Endothelial cell of umbilical vein (primary cell): ENCODE data around the gene ZNF182. TPM values are rescaled to one million over a fixed set of nuclear protein-coding genes. Genes with fewer than 3 reads are reported as not detected.

Source experiments
- BruUV-seq: library from RNA; stranded (reverse); fragments of 400-500 nt; replicated peaks from 2 replicates; lab custom pipeline; 2021; lab: Mats Ljungman, UMichigan
- CTCF ChIA-PET: fragments of 300-600, 350-600 bp; sonication (Branson Sonifier 250); formaldehyde crosslinking; loops from one replicate; lab custom pipeline; 2021; ENCODE audit warnings: antibody characterized with exemption, inconsistent platforms; lab: Charles Lee
- POLR2A ChIA-PET: fragments of 300-600, 350-600 bp; sonication (Branson Sonifier 250); formaldehyde crosslinking; loops from one replicate; lab custom pipeline; 2021; ENCODE audit warnings: antibody characterized with exemption, inconsistent platforms; lab: Charles Lee
- DNase-seq: peaks from one replicate; pipeline ENCODE4 v3.0.0-alpha.2; 2011; ENCODE audit warnings: low read depth, low spot score
- FAIRE-seq: peaks from 2 replicates; lab custom pipeline; 2011; peaks lifted over from hg19 to GRCh38; lab: Jason Lieb, UNC
- H2AFZ ChIP-seq: 2 replicates; pipeline ENCODE4 v1.6.0; 2012; ENCODE audit warnings: low read depth, low read length, control low read depth, inconsistent platforms
- H3K27ac ChIP-seq: 2 replicates; pipeline ENCODE4 v1.5.1; 2011; ENCODE audit warnings: low read depth, mild to moderate bottlenecking, control low read depth, low read length, moderate library complexity; ENCODE audit not compliant: insufficient read depth
- H3K27me3 ChIP-seq, 2 experiments: 2 replicates each; pipeline versions ENCODE4 v1.6.0 to v1.6.1; 2011; ENCODE audit warnings: low read length in 2 of 2, mixed read lengths in 1 of 2; ENCODE audit not compliant: control insufficient read depth in 2 of 2, insufficient read depth in 2 of 2
- H3K36me3 ChIP-seq, 2 experiments: 2 replicates in 1 of 2; 3 replicates in 1 of 2; pipeline ENCODE4 v1.5.1; 2011; ENCODE audit warnings: low read length in 2 of 2, mild to moderate bottlenecking in 1 of 2, moderate library complexity in 1 of 2; ENCODE audit not compliant: control insufficient read depth in 2 of 2, insufficient read depth in 2 of 2; ENCODE audit errors: extremely low read depth in 1 of 2
- H3K4me1 ChIP-seq: 3 replicates; pipeline ENCODE4 v1.5.1; 2011; ENCODE audit warnings: mild to moderate bottlenecking, low read length; ENCODE audit not compliant: control insufficient read depth, insufficient read depth; ENCODE audit errors: extremely low read depth
- H3K4me2 ChIP-seq: 2 replicates; pipeline ENCODE4 v1.6.1; 2011; ENCODE audit warnings: low read length, control low read depth, mixed read lengths; ENCODE audit not compliant: insufficient read depth
- H3K4me3 ChIP-seq, 3 experiments: fragments of 200-600 bp in 1 of 3; sonication (generic), shearing (Covaris generic) in 1 of 3; replicated peaks in 1 of 3; 2 replicates each; pipeline ENCODE4 v1.5.1; 2011 to 2016; ENCODE audit warnings: control low read depth in 3 of 3, low read length in 3 of 3, mild to moderate bottlenecking in 2 of 3, inconsistent platforms in 1 of 3, low read depth in 1 of 3, moderate library complexity in 1 of 3; ENCODE audit not compliant: insufficient read depth in 1 of 3
- H3K79me2 ChIP-seq: 2 replicates; pipeline ENCODE4 v1.6.0; 2012; ENCODE audit warnings: low read length, inconsistent platforms; ENCODE audit not compliant: control insufficient read depth, insufficient read depth
- H3K9ac ChIP-seq: replicated peaks from 2 replicates; pipeline ENCODE3; 2011; ENCODE audit warnings: low read length, control low read depth; ENCODE audit not compliant: insufficient read depth; ENCODE audit errors: extremely low read depth
- H3K9me1 ChIP-seq: replicated peaks from 3 replicates; pipeline ENCODE4 v1.6.0; 2011; ENCODE audit warnings: mild to moderate bottlenecking, low read length; ENCODE audit not compliant: control insufficient read depth, insufficient read depth; ENCODE audit errors: extremely low read depth
- H3K9me3 ChIP-seq: replicated peaks from 2 replicates; pipeline ENCODE4 v1.5.1; 2012; ENCODE audit warnings: low read length, inconsistent platforms; ENCODE audit not compliant: control insufficient read depth, insufficient read depth
- H4K20me1 ChIP-seq: replicated peaks from 2 replicates; pipeline ENCODE3; 2011; ENCODE audit warnings: mild to moderate bottlenecking, low read length; ENCODE audit not compliant: control insufficient read depth, insufficient read depth; ENCODE audit errors: extremely low read depth
- EZH2 ChIP-seq: IDR thresholded peaks from 2 replicates; pipeline ENCODE4 v1.6.1; 2012; ENCODE audit warnings: borderline replicate concordance, low read depth, mild to moderate bottlenecking, moderate library complexity, low read length, inconsistent platforms; ENCODE audit not compliant: severe bottlenecking
- FOS ChIP-seq: IDR thresholded peaks from 2 replicates; pipeline ENCODE4 v1.6.1; 2011; ENCODE audit warnings: mild to moderate bottlenecking, low read length, moderate library complexity, borderline replicate concordance; ENCODE audit not compliant: insufficient read depth
- GATA2 ChIP-seq: IDR thresholded peaks from 2 replicates; pipeline ENCODE4 v1.7.0; 2011; ENCODE audit warnings: low read depth, mild to moderate bottlenecking, moderate library complexity, mixed read lengths, low read length; ENCODE audit not compliant: insufficient read length, insufficient read depth
- JUN ChIP-seq: IDR thresholded peaks from 2 replicates; pipeline ENCODE4 v1.6.1; 2011; ENCODE audit warnings: borderline replicate concordance, low read depth; ENCODE audit not compliant: insufficient read length, insufficient read depth
- MYC ChIP-seq: IDR thresholded peaks from one replicate; pipeline ENCODE4 v1.6.1; 2011; ENCODE audit warnings: mild to moderate bottlenecking, low read depth, low read length
- POLR2A ChIP-seq: IDR thresholded peaks from 2 replicates; pipeline ENCODE4 v1.6.1; 2012; ENCODE audit warnings: low read depth, mild to moderate bottlenecking, control low read depth, low read length
- POLR2AphosphoS5 ChIP-seq: IDR thresholded peaks from 2 replicates; pipeline ENCODE4 v1.6.1; 2012; ENCODE audit warnings: low read depth, mild to moderate bottlenecking, control low read depth, low read length, moderate library complexity; ENCODE audit not compliant: insufficient read depth
- dilution Hi-C: fragments of 300-500 bp; cut with MboI; formaldehyde crosslinking; loops from one replicate; pipeline ENCODE4 v1.15.0; 2019; ENCODE audit warnings: low sequenced_read_pairs; ENCODE audit not compliant: extremely low pct_ligation_motif_present
- intact Hi-C: fragments of 100-400 bp; cut with micrococcal nuclease; formaldehyde crosslinking; loops from one replicate; pipeline ENCODE4 v1.10.0; 2022
- polyA plus RNA-seq, 4 experiments: library from polyadenylated mRNA; depleted of rRNA in 3 of 4; stranded (reverse) in 3 of 4; unstranded in 1 of 4; fragments of >200 nt; gene quantifications; 2 replicates each; pipeline versions ENCODE4 v1.2.1 to v1.2.3, GENCODE V29; 2011 to 2012; ENCODE audit warnings: missing spikeins in 1 of 4
- total RNA-seq: library from RNA; stranded (reverse); gene quantifications from 2 replicates; pipeline ENCODE4 v1.2.3, GENCODE V29; 2021
- TF ChIP-seq, protein P1 (sequence below): IDR thresholded peaks from 2 replicates; pipeline ENCODE4 v1.6.1; 2011; ENCODE audit not compliant: insufficient read depth, insufficient read length
- TF ChIP-seq, protein P2 (sequence below), 2 donors: IDR thresholded peaks; 1 replicate in 1 of 2; 2 replicates in 1 of 2; pipeline ENCODE4 v1.5.1; 2011; ENCODE audit warnings: low read length in 2 of 2, mild to moderate bottlenecking in 2 of 2, moderate library complexity in 2 of 2, control low read depth in 1 of 2, inconsistent platforms in 1 of 2, low read depth in 1 of 2; ENCODE audit not compliant: insufficient read depth in 1 of 2; ENCODE audit errors: extremely low read depth in 1 of 2

Gene ZNF182
- total and polyA plus RNA-seq, 2 donors (not counting 3 experiments of a cell fraction or from before 2014, with no cell fraction given) = 0.90 to 3.9 TPM

DNA sequence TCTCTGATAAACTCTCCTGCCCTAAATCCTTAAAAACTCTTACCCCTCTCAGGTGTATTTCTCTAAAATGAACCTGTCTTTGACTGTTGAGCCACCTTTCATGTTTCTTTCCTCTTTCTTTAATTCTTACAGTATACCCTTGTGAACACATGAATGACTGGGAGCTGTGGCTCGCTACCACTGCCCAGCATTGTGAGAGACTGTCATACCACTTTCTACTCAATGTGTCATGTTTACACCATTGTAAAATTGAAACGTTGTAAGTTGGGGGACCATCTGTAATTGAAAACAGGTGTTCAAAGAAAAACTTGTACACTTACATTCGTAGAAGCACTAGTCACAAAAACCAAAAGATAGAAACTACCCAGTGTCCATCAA lies 66.9 kb downstream of the ZNF182 start:
- no peak overlapping the region for H2AFZ ChIP-seq
- no peaks in the 10 kb centered on the region for H4K20me1 ChIP-seq
- BruUV-seq = no TSS peak
- no peaks in the 10 kb centered on the region for H3K9me3 ChIP-seq
- TF ChIP-seq EZH2 = no peak
- TF ChIP-seq, protein P1, sequence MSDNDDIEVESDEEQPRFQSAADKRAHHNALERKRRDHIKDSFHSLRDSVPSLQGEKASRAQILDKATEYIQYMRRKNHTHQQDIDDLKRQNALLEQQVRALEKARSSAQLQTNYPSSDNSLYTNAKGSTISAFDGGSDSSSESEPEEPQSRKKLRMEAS = no peak
- TF ChIP-seq POLR2AphosphoS5 = no peak
- no peak for TF ChIP-seq MYC
- no peak for TF ChIP-seq FOS
- TF ChIP-seq POLR2A = no peak
- no peak for TF ChIP-seq JUN
- no peak for TF ChIP-seq GATA2
- TF ChIP-seq, protein P2, sequence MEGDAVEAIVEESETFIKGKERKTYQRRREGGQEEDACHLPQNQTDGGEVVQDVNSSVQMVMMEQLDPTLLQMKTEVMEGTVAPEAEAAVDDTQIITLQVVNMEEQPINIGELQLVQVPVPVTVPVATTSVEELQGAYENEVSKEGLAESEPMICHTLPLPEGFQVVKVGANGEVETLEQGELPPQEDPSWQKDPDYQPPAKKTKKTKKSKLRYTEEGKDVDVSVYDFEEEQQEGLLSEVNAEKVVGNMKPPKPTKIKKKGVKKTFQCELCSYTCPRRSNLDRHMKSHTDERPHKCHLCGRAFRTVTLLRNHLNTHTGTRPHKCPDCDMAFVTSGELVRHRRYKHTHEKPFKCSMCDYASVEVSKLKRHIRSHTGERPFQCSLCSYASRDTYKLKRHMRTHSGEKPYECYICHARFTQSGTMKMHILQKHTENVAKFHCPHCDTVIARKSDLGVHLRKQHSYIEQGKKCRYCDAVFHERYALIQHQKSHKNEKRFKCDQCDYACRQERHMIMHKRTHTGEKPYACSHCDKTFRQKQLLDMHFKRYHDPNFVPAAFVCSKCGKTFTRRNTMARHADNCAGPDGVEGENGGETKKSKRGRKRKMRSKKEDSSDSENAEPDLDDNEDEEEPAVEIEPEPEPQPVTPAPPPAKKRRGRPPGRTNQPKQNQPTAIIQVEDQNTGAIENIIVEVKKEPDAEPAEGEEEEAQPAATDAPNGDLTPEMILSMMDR (IDR thresholded peaks at IDR 0.05; ENCODE audit: extremely low read depth in 1 of 2, insufficient read depth in 1 of 2, low read depth in 1 of 2, low read length in 2 of 2) = no peak
- intact Hi-C loops = no loop called here
- DNase-seq = no peak
- ChIA-PET POLR2A (no interaction called here), CTCF (no interaction called here)
- no peaks in the 10 kb centered on the region for H3K4me1 ChIP-seq
- no peak overlapping the region for H3K27ac ChIP-seq
- no peak for FAIRE-seq
- no peaks in the 10 kb centered on the region for H3K36me3 ChIP-seq
- H3K27me3 ChIP-seq = no peaks in the 10 kb centered on the region
- no peaks in the 10 kb centered on the region for H3K9me1 ChIP-seq
- H3K4me3 ChIP-seq = no peak overlapping the region
- H3K9ac ChIP-seq = no peak overlapping the region
- dilution Hi-C loops = no loop called here
- no peak overlapping the region for H3K4me2 ChIP-seq
- no peaks in the 10 kb centered on the region for H3K79me2 ChIP-seq
